Measurements from ENCODE around the gene KIF7.
"Not testable (repeated sequence)": the region's sequence is repeated elsewhere in the genome, so short reads cannot be mapped to it uniquely, and the experiment has no call there.

The KIF7 gene, protein sequence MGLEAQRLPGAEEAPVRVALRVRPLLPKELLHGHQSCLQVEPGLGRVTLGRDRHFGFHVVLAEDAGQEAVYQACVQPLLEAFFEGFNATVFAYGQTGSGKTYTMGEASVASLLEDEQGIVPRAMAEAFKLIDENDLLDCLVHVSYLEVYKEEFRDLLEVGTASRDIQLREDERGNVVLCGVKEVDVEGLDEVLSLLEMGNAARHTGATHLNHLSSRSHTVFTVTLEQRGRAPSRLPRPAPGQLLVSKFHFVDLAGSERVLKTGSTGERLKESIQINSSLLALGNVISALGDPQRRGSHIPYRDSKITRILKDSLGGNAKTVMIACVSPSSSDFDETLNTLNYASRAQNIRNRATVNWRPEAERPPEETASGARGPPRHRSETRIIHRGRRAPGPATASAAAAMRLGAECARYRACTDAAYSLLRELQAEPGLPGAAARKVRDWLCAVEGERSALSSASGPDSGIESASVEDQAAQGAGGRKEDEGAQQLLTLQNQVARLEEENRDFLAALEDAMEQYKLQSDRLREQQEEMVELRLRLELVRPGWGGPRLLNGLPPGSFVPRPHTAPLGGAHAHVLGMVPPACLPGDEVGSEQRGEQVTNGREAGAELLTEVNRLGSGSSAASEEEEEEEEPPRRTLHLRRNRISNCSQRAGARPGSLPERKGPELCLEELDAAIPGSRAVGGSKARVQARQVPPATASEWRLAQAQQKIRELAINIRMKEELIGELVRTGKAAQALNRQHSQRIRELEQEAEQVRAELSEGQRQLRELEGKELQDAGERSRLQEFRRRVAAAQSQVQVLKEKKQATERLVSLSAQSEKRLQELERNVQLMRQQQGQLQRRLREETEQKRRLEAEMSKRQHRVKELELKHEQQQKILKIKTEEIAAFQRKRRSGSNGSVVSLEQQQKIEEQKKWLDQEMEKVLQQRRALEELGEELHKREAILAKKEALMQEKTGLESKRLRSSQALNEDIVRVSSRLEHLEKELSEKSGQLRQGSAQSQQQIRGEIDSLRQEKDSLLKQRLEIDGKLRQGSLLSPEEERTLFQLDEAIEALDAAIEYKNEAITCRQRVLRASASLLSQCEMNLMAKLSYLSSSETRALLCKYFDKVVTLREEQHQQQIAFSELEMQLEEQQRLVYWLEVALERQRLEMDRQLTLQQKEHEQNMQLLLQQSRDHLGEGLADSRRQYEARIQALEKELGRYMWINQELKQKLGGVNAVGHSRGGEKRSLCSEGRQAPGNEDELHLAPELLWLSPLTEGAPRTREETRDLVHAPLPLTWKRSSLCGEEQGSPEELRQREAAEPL (N-terminal part only)

DNA sequence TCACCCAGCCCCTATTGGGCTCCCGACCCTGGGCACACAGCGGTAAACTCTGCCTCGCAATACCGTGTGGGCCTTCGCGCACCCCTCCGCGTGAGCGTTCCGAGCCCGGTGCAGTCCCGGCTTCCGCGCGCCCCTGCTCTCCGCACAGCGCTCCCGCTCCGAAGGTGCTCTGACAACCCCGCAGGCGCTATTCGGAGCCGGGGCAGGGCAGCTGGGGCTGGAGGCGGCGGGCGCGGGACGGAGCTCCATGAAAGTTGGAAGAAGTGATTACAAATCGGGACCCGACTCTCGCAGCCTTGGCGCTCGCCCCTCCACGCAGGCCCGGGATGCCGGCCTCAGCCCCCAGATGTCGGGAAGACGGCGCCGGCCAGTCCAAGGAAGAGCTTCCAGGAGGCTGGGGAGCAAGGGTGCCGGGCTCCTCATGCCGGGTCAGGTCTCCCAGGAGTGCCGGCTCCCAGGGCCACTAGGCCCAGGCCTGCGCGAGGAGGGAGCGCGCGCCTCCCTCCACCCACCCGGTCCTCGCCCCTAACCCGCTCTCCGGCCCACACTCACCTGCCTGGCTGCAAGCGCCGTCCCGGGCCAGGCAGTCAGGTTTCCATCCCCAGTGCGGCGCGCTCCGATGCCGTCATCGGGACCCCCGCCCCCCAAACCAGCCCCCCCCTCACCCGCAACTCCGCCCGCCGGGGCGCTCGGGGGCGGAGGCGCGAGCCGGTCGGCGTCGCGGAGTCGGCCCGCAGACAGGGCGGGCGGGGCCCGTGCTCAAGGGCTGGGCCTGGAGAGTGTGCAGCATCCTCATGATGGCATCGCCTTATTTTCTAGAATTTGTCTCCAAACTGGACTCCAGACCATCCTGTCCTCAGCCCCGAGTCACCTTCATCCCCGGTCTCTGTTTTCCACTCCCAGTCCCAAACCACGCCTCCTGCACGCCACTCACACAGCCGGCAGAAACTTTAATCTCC, at the start of gene KIF7:
Gene KIF7 (minus strand): TSS at position 621 of the 959 bp plus-strand sequence. CDS start 2,537 bp downstream, outside the sequence.
- peak; percentile 33; the same call in 1 of the 2 replicates for TF ChIP-seq POLR2A (IDR thresholded peaks at IDR 0.05; ENCODE audit: low read depth, low read length)
- FAIRE-seq = no peak
- DNase-seq (ENCODE audit: insufficient read length, low spot score) = peak; percentile 61

DNA sequence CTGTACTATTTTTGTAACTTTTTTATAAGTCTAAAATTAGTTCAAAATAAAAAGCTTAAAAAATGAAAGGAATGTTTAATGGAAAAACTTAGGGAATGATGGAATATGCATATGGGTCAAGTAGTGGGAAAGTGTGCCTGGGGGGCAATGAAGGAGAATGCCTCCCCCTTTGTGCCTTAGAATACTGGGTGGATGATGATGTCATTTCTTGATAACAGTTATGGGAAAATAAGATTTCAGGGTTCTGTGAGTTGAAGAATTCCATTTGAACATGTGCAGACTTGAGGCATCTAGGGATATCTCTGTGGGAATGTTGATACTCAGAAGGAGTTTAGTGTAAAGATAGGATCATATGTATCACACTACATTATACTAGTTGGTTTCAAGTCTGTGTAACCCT, 49.1 kb upstream of the KIF7 start:
- DNase-seq (ENCODE audit: insufficient read length, low spot score) = no peak
- no peak for FAIRE-seq
- no peak for TF ChIP-seq POLR2A (IDR thresholded peaks at IDR 0.05; ENCODE audit: low read depth, low read length)

DNA sequence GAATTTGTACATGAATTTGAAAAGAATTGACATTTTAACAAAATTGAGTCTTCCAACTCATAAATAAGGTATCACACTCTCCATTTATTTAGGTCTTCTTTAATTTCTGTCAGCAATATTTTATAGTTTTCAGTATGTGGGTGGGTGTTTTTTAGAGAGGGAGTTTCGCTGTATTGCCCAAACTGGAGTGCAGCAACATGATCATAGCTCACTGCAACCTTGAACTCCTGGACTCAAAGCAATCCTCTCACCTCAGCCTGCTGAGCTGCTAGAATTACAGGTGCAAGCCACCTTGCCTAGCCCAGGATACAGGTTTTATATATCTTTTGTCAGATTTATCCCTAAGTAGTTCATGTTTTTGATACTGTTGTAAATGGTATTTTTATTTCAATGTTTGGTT, 39.9 kb upstream of the KIF7 start:
- DNase-seq (ENCODE audit: insufficient read length, low spot score) = no peak
- no peak for TF ChIP-seq POLR2A (IDR thresholded peaks at IDR 0.05; ENCODE audit: low read depth, low read length)
- FAIRE-seq = no peak

DNA sequence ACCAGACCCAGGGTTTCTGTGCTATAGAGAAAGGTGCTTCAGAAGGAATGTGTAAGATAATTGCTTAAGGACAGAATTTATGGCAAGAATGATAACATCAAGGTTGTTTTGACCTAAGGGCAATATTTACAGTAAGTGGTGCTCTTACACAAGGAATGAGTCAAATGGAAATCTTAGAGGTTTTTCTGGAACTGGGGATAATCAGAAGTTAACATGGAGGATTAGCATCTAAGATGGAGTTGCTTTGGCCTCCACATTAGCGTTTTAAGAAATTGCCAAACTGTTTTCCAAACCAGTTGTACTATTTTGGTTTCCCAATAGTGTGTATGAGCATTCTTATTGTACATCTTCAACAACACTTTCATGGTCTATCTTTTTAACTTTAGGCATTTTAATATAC, 38.4 kb upstream of the KIF7 start:
- no peak for DNase-seq (ENCODE audit: insufficient read length, low spot score)
- no peak for FAIRE-seq
- no peak for TF ChIP-seq POLR2A (IDR thresholded peaks at IDR 0.05; ENCODE audit: low read depth, low read length)

DNA sequence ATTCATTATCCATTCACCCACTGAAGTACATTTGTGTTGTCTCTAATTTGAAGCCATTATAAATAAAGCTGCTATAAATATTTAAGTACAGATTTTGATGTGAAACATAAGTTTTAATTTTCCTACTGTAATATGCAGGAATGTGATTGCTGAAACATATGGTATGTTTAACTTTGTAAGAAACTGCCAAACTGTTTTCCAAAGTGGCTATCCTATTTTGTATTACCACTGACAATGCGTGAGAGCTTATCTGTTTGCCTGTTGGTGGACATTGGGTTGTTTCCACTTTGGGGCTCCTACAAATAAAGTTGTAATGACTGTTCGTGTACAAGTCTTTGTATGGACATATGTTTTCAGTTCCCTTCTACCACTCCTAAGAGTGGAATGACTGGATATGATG, 37.8 kb upstream of the KIF7 start:
- FAIRE-seq = no peak
- no peak for TF ChIP-seq POLR2A (IDR thresholded peaks at IDR 0.05; ENCODE audit: low read depth, low read length)
- no peak for DNase-seq (ENCODE audit: insufficient read length, low spot score)

DNA sequence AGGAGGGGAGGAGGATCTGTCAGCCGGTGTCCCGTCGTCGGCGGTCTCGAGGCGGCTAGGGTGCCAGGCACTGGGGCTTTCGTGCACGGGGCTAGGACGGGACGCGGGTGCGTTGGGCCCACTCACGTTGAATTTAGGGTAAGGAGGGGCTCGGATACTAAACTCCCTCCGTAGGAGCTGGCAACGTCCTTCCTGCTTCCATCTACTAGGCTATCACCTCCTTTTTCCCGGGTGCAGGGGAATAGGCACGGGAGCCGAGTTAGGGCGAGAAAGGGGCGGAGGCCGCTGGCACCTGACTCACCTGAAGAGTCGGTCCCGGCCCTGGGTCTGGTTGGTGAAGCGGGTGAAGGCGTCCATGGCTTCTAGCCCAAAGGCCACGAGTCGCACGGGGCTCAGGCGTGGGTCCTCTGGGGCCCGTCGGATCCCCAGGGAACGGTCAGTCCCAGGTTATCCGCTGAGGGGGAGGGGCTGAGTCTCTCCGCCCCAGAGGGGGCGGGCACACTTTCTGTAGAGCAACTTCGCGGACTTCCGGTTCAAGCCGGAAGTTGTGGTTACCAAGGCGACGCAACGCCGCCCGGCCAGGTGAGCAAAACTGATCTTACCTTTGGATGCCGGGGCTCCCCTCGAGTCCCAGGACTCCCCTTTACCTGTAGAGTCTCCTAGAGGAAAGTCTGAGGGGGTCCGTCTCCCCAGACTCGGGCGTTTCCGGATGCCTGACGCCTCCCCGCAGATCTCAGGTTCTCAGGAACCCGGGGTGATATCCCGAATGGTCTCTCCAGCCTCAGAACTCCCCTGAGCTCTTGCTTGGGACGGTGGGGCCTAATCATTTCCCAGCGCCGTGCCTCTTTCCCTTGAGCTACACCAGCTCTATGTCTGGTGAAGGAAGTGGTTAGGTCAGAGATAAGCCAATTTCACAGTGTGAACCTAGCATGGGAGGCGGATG, 35.3 kb upstream of the KIF7 start, which contains the start of the genes PEX11A and WDR93:
Gene PEX11A (minus strand): TSS at position 479 of the 943 bp plus-strand sequence. CDS start 122 bp downstream, at position 357.
Gene WDR93 (plus strand): TSS at position 536 of the 943 bp plus-strand sequence. CDS start 10,936 bp downstream, outside the sequence.
- no peak for FAIRE-seq
- peak; percentile 65 for DNase-seq (ENCODE audit: insufficient read length, low spot score)
- peak; percentile 31; the same call in 1 of the 2 replicates for TF ChIP-seq POLR2A (IDR thresholded peaks at IDR 0.05; ENCODE audit: low read depth, low read length)

DNA sequence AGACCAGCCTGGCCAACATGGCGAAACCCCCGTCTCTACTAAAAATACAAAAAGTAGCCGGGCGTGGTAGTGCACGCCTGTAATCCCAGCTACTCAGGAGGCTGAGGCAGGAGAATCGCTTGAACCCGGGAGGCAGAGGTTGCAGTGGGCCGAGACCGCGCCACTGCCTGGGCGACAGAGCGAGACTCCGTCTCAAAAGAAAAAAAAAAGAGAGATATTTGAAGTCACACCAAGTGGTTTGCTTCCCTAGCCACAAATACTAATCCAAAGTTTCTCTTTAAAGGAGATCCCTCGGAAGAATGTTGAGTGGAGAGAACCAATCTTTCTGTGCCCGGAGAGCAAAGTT, 34.6 kb upstream of the KIF7 start:
- DNase-seq (ENCODE audit: insufficient read length, low spot score); FAIRE-seq: not testable (repeated sequence)

DNA sequence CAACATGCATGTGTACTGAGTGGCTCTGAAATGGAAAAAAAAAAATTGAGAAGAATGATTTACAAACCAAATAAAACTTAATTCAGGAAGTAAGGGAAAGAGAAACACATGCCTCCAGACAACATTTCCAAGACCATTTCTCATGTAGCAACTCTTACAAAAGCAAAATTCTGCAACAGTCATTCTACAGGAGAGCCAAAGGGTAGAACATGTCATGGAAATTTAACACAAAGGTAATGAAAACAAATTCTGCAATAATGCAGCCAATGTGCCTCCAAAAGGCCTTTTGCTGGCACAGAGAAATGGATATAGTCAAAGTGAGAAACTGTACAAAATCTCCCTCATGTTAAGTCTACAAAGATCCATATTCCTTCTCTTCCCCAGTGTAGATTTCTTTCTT, 31.3 kb upstream of the KIF7 start:
- DNase-seq (ENCODE audit: insufficient read length, low spot score) (no peak), FAIRE-seq (no peak)
- no peak for TF ChIP-seq POLR2A (IDR thresholded peaks at IDR 0.05; ENCODE audit: low read depth, low read length)

DNA sequence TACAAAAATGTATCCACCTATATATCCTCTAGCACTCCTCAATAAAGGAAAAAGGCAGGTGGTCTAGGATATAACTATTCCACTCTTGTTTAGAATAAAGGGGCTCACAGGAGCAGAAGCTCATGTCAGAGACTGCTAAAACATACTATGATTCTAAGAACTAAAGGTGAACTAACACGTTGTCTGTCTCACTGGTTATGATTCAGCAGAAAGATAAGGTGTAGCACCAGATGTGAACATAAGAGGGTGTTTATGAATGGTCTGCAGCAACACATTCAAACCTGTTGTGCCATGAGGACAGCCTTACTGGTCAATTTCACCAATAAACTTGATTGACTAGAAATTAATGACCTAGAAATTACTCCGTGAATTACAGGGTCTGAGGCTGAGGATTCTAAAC, 30.7 kb upstream of the KIF7 start:
- FAIRE-seq = no peak
- TF ChIP-seq POLR2A (IDR thresholded peaks at IDR 0.05; ENCODE audit: low read depth, low read length) = no peak

DNA sequence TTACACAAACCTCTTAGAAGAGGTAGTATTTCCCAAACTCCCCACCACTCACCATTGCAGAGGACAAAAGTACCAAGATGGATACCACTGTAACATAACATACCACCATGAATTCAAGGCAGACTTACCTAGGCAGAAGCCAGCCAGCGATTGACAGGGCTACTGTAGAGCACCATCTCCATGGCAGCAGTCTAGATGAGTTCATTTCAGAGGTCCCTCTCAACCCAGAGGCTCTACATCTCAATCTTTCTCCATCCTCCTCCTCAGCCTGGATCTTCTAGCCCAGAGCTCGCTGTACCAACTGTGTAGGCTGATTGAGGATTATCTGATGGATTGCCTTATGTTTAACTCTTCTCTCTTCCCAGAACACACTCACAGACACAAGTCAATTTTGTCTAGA, 25.9 kb upstream of the KIF7 start:
- TF ChIP-seq POLR2A (IDR thresholded peaks at IDR 0.05; ENCODE audit: low read depth, low read length) = no peak
- FAIRE-seq (no peak), DNase-seq (ENCODE audit: insufficient read length, low spot score) (no peak)

More for the DNA sequence above, 30.7 kb upstream of the KIF7 start:
- DNase-seq (ENCODE audit: insufficient read length, low spot score) = no peak

DNA sequence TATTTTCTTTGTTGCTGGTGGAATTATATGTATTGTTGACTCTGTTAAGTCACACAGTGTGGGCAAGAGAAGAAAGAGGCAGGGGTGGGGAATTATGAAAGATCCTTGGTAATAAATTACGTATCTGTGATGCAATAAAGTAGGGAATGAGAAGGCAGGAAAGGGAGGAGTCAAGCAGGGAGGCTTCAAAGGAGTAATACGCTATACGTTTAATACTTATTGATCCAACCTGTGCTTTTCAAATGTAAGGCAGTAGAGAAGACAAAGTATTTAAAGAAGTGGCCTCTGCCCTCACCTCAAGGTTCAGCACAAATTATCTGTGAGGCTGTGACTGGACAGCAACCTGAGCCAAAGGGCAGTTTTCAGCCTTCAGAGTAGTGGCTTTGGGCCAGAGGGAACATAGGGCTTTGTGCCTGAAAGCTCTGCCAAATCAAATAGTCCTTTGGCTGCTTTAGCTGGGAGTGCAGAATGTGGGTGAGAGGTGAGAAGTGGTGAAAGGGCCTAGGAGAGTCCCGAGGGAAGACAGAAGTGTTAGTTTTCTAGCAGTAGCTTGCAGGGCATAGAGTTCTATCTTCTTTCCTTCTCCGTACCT, 25.1 kb upstream of the KIF7 start:
- FAIRE-seq (no peak), DNase-seq (ENCODE audit: insufficient read length, low spot score) (no peak)
- no peak for TF ChIP-seq POLR2A (IDR thresholded peaks at IDR 0.05; ENCODE audit: low read depth, low read length)

Data from H54 (cell line).